ENCODE measurements around the gene ZNF407.

DNA sequence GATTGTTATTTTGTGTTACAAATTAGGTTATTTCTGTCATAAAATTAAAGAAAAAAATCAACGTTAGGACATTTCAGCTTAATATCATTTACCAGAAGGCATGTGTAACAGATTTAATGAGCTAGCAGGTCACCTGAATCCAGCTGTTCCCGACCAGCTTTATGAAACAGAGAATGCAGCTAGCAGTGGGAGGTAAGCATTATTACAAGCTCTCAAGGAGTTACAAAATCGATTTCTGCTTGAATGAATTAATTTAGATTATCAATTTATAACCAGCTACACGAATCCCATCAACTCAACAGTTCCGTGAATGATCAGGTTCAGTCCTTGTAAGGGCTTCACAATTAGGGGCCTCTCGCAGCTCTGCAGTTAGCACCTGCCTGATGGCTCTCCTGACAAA, 399.3 kb downstream of the ZNF407 start:
- TF ChIP-seq ZBTB21 (tag by site-specific recombination; IDR thresholded peaks at IDR 0.05) = no peak
- no peak for TF ChIP-seq TRIM28 (IDR thresholded peaks at IDR 0.05; ENCODE audit: borderline replicate concordance, low read length)
- TF ChIP-seq, protein P1, sequence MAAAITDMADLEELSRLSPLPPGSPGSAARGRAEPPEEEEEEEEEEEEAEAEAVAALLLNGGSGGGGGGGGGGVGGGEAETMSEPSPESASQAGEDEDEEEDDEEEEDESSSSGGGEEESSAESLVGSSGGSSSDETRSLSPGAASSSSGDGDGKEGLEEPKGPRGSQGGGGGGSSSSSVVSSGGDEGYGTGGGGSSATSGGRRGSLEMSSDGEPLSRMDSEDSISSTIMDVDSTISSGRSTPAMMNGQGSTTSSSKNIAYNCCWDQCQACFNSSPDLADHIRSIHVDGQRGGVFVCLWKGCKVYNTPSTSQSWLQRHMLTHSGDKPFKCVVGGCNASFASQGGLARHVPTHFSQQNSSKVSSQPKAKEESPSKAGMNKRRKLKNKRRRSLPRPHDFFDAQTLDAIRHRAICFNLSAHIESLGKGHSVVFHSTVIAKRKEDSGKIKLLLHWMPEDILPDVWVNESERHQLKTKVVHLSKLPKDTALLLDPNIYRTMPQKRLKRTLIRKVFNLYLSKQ (tag by site-specific recombination; IDR thresholded peaks at IDR 0.05; ENCODE audit: borderline replicate concordance) = no peak
- TF ChIP-seq, protein P2, sequence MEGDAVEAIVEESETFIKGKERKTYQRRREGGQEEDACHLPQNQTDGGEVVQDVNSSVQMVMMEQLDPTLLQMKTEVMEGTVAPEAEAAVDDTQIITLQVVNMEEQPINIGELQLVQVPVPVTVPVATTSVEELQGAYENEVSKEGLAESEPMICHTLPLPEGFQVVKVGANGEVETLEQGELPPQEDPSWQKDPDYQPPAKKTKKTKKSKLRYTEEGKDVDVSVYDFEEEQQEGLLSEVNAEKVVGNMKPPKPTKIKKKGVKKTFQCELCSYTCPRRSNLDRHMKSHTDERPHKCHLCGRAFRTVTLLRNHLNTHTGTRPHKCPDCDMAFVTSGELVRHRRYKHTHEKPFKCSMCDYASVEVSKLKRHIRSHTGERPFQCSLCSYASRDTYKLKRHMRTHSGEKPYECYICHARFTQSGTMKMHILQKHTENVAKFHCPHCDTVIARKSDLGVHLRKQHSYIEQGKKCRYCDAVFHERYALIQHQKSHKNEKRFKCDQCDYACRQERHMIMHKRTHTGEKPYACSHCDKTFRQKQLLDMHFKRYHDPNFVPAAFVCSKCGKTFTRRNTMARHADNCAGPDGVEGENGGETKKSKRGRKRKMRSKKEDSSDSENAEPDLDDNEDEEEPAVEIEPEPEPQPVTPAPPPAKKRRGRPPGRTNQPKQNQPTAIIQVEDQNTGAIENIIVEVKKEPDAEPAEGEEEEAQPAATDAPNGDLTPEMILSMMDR (tag by site-specific recombination; IDR thresholded peaks at IDR 0.05) = no peak
- no peak for TF ChIP-seq TCF7L2 (IDR thresholded peaks at IDR 0.05; ENCODE audit: borderline replicate concordance, low read depth, low read length)
- TF ChIP-seq, protein P3, sequence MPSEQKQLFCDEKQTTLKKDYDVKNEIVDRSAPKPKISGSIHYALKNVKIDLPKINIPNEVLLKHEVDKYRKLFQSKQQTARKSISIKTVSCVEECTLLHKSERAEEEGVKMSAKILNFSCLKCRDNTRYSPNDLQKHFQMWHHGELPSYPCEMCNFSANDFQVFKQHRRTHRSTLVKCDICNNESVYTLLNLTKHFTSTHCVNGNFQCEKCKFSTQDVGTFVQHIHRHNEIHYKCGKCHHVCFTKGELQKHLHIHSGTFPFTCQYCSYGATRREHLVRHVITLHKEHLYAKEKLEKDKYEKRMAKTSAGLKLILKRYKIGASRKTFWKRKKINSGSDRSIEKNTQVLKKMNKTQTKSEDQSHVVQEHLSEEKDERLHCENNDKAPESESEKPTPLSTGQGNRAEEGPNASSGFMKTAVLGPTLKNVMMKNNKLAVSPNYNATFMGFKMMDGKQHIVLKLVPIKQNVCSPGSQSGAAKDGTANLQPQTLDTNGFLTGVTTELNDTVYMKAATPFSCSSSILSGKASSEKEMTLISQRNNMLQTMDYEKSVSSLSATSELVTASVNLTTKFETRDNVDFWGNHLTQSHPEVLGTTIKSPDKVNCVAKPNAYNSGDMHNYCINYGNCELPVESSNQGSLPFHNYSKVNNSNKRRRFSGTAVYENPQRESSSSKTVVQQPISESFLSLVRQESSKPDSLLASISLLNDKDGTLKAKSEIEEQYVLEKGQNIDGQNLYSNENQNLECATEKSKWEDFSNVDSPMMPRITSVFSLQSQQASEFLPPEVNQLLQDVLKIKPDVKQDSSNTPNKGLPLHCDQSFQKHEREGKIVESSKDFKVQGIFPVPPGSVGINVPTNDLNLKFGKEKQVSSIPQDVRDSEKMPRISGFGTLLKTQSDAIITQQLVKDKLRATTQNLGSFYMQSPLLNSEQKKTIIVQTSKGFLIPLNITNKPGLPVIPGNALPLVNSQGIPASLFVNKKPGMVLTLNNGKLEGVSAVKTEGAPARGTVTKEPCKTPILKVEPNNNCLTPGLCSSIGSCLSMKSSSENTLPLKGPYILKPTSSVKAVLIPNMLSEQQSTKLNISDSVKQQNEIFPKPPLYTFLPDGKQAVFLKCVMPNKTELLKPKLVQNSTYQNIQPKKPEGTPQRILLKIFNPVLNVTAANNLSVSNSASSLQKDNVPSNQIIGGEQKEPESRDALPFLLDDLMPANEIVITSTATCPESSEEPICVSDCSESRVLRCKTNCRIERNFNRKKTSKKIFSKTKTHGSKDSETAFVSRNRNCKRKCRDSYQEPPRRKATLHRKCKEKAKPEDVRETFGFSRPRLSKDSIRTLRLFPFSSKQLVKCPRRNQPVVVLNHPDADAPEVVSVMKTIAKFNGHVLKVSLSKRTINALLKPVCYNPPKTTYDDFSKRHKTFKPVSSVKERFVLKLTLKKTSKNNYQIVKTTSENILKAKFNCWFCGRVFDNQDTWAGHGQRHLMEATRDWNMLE (tag by site-specific recombination; conservative IDR thresholded peaks at IDR 0.05; ENCODE audit: low read depth) = no peak
- no peak for TF ChIP-seq ZBTB7A (tag by site-specific recombination; IDR thresholded peaks at IDR 0.05; ENCODE audit: low read depth)
- TF ChIP-seq ZFP69B (tag by site-specific recombination; IDR thresholded peaks at IDR 0.05) = no peak
- no peak for TF ChIP-seq ZNF596 (tag by site-specific recombination; IDR thresholded peaks at IDR 0.05)
- no peak for TF ChIP-seq ZNF146 (tag by site-specific recombination; IDR thresholded peaks at IDR 0.05)
- no peak for TF ChIP-seq MYNN (tag by site-specific recombination; IDR thresholded peaks at IDR 0.05; ENCODE audit: borderline replicate concordance)

All from HEK293 (cell line).